GF-D8 (cell line): ENCODE data around the gene MDP1.
A peak's percentile ranks its signal among the peaks of the same experiment; 100 is the strongest.

Experiments used
- DNase-seq: peaks from one replicate; lab custom pipeline; 2025; lab: John Stamatoyannopoulos, UW

MDP1 gene

DNA sequence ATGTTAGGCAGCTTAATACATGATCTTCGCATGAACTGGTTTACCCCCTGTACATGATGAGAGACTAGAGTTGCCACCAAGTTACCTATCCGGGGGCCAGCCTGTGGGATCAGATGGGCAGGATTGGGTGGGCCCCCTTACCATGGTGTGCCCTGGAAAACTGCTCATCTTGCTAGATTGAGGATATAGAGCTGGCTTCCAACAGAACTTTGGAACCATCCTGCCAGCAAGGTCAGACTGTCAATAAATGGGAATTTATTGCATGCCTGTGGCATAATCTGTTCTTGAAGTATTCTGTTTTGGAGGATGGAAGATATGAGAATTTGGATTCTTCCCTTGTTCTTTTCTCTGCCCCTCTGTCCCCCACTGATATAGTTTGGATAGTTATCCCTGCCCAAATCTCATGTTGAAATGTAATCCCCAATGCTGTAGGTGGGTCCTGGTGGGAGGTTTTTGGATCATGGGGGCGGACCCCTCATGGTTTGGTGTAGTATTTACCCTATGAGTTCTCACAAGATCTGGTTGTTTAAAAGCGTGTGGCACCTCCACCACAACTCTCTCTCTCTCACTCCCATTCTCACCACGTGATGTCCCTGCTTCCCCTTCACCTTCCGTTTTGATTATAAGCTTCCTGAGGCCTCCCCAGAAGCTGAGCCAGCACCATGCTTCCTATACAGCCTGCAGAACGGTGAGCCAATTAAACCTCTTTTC is 16.9 kb downstream of the MDP1 start:
- no peak for DNase-seq

- DNase-seq = no peak
Measured at GRCh38 chr14:24197056-24197450, 18.8 kb downstream of the MDP1 start.

GRCh38 chr14:24196071-24197055 is 19.5 kb downstream of the MDP1 start:
- DNase-seq = peak; percentile 61

- DNase-seq = peak; percentile 72
Measured at GRCh38 chr14:24195186-24196070, 20.4 kb downstream of the MDP1 start, which contains the start of gene TM9SF1. TM9SF1 (minus strand) TSS chr14:24195441; CDS start chr14:24195019, 422 bp downstream.

DNA sequence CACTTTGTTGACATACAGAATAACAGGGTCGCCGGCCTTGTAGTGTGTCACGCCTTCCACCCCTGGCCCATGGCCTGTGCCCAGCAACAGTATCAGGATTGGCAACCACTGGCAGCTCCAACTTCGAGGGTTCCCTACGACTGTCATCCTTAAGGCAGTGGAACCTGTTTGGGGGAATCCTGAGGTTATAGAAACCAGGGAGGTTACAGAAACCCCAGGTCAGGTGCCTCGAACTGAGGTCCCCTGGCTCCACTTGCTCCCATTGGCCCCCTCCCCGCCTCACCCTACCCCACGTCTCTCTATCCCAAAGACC is 21.0 kb downstream of the MDP1 start:
- no peak for DNase-seq

DNA sequence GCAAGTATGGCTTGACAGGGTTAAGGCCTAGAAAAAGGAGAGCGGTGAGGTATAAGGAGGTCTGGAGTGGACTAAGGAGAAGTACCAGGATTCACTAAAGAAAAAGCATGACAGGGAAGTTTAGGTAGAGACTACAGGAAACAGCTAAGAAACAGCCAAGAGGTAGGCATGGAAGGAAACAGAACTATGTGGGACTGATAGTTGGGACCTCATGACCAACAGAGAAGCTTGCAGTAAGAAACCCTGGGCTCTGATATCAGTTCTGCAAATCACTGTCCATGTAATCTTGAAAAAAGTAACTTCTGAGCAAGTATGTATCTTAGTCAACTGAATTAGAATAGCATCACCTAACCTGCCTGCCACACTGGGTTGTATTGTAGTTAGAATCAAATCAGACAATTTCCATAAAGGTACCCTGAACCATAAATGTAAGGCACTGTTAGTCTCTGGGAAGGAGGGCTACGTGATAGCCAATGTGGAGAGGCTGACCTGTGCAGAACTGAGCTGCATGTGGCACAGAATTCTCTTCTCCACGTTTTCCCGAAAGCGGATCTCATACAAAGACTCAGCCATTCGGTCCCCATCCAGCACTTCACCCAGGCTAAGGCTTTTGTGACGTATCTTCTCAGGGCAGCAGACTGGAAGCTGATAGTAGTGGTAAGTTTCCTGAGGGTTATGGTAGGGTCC is 21.5 kb downstream of the MDP1 start:
- no peak for DNase-seq

DNA sequence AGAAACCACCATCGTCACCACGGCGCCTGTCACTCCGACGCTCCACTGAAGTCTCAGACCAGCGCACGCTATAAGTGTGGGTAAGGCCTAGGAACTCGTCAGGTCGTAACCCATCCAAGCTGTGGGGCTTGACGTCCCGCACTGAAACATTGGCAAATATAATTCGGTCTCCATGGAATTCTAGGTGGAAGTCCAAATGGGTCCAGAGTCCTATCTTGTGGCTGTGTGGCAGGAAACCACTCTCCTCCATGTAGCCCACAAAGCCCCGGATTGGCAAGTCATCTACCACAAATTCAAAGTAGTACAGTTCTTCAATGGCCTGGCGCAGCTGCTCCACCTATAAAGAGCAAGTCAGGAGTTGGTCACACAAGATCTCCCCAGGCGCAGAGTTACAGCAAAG is 22.9 kb downstream of the MDP1 start:
- no peak for DNase-seq

- no peak for DNase-seq
Measured at GRCh38 chr14:24190416-24190815, 25.4 kb downstream of the MDP1 start.

GRCh38 chr14:24189460-24189859 is 26.4 kb downstream of the MDP1 start:
- no peak for DNase-seq

DNA sequence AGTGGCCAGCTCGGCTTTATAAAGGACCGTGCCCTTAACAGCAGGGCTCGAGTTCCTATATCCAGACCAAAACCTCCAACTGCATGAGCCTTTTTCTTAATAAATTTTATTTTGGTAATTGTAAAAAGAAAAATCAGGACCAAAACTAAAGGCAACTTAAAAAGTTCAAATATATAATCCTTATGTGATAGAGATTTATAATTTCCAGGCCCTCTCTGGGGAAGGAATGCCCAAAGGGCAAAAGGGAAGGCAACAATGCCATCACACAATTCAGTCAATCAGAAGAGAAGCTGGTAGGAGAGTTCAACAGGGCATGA is 26.8 kb downstream of the MDP1 start:
- no peak for DNase-seq

DNA sequence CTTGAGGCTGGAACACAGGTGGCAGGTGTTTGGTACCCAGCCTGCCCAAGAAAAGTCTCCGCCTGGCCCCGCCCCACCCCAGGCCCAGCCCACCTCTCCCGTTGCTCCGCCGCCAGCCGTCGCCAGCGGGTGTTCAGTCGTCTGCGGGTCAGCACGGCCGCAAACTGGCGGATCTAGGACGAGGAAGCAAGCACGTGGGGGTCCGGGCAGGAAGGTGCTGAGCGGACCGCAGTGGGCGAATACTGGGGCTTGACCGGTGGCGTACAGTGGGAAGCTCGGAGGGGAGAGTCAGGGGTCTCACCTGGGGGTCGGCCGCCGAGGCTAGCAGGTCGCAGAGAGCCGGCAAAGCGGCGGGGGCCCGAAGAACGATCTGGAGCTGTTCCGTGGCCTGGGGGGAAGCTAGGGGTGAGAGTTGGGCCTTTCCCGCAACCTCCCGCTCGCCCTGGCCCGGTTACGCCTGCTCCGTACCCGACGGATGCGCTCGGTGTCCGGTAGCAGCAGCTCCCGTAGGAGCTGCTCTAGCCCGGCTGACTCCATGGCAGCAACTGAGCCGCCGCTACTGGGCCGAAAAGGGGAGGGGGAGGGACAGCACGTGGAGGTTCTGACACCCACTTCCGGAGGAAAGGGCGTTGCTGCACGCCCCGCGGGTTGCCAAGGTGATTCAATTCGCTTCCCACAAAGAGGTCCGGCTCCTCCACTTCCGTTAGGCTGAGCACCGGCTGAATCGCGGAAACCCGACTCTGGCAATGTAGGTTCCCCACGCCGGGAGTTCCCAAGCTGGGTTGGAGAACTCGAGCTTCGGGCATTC is 27.4 kb downstream of the MDP1 start, which contains the start of gene IPO4:
Gene IPO4 (minus strand): TSS at position 566 of the 808 bp plus-strand sequence. CDS start 29 bp downstream, at position 537.
- DNase-seq = peak; percentile 92

DNA sequence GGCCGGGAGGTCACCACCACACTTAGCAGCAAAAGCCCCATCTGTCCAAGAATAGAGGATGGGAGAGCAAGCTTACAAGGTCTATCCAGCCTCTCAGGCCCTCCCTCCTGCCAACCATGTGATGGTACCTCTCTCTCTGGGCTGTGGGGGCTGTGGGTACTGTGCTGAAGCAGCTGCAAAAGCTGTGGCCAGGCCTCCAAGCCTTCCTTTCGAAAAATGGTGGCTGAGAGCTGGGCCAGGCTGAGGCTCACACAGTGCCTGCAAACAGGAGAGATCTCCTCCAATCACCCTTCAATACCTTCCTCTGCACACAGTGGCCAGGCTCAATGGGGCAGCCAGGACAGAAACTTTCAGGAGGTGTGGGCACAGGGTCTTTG is 28.3 kb downstream of the MDP1 start:
- no peak for DNase-seq

DNA sequence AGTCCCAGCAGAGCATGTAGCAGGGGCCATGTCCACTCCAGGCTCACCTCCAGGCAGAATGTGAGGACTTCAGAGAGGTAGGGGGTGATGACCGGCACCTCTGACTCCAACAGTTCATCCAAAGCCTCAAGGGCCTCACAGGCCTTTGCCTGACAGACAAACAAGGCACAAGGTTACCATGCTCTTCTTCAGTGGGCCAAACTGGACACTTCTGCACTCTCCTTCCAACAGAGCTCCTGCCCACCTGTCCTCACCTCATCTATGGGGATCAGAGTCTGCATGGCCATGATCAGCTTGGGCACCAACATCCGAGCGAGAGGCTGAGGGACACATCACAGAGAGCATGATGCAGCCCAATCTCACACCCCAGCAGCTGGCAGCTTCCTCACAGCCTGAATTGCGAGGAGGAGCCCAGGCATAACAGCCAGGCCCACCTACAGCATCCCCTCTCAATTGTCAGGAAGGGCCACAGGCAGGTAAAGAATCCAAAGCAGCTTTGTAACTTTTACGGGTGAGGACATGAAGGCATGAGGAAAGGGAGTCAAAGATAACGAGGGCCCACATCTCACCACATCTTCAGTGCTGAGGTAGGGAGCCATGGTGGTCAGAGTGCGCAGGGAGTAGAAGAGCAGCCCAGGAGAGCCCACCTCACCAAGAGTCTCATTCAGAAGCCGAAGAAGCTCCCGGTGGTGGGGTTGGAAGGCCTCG is 28.9 kb downstream of the MDP1 start:
- DNase-seq = no peak

DNA sequence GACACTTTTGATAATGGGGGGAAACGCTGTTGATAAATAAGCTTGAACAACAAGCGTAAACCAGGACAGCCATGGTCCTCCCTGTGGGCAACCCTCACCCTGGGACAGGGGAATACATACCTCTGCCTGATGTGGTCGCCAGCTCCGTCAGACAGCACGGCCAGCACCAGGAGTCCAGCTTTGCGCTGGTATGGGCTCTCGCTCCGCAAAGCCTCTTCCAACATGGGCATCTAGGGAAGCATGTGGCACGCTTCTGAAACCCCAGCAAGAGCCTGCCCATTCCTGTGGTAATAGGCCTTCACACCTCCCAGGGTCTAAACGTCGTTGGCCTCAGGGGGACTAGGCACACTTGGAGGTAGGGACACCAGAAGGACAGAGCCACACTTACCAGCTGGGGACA is 30.1 kb downstream of the MDP1 start:
- no peak for DNase-seq

DNA sequence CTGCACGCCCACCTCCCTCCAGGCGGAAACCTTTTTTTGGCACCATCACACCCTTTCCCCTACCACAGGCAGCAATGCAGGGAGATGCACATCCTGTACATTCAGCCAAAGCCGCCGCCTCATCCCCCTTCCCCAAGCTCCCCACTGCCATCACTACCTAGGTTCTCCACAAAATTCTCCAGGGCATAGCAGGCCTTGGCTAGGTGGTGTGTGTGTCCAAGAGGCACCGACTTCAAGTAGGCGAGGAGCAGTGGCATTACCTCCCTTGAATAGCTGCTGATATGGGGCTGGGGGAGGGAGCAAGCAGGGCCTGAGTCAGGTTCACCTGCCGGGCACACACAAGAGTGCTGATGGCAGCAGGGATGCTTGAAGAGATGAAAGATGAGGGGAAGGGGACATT is 30.8 kb downstream of the MDP1 start:
- no peak for DNase-seq

- DNase-seq = no peak
Measured at GRCh38 chr14:24184104-24184970, 31.5 kb downstream of the MDP1 start.

- DNase-seq = no peak
Measured at GRCh38 chr14:24183014-24183481, 32.8 kb downstream of the MDP1 start.

DNA sequence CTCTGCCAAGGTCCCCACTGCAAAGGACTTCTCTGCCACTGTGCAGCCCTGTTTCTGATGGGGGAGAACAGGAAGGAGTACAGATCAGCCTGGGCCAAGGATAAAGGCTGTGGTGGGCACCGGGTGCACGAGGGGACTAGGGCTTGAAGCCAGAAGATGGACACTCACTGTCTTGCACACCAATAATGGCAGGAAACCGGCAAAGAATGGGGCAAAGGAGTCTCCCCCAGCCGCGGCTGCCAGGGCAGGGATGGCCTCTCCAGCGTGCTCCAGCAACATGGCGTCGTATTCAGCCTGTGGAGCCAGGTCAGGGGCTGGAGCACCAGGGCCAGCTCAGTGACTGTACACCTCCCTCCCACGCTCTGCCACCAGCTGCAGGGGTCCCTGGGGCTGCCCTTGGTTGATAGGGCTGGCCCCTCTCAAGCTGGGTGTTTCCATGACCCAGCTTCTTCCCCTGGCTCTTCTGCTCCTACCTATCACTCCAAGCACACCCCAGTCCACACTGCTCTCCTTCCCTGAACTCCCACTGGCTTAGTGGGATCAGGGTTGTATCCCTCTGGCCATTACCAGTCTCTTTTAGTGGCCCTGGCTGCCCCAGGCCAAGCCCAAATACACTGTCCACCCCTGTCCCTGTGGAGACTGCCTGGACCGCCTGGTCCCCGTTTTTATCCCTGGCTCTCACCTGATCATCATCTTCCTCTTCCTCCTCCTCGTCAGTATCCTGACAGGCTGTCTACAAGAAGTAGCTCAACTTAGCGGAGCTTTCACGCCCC is 33.6 kb downstream of the MDP1 start:
- no peak for DNase-seq
